Measurements from ENCODE around the gene EHF.

EHF gene

DNA sequence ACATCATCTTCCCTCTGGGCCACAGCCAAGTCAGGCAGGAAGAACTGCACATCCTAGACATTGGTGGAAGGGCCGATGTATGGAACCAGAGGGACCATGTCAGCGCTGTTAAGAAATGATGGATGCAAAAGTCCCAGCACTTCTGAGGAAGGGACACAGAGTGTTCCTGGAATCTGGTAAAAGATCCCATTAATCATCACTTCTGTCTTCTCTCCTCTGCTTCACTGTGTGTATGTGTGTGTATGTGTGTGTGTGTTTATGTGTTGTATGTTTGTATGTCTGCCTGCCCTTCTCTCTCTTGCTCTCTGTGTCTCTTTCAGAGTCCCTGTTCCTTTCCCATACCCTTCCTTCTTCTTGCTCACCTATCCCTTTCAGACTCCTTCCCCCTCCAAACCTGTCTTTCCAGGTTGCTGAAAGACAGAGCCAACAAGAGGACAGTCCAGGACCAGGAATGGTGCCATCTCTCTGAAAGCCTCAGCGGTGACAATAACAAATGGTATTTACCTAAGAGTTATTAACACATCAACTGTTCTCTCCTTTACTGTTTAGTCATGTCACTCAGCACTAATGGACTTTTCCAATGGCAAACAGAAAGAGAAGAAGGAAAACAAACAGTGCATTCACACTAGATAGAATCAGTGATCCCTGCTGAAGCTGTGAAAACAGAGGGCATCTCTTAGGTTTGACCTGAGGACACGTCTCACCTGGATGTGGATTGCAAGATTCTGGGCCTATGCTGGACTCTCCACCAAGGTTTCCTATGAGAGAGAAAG, 47.1 kb downstream of the EHF start:
- Histone ChIP-seq H3K9ac (ENCODE audit: low read length) (no peak overlapping the region), H3K9me3 (ENCODE audit: control insufficient read depth, low read length) (no peaks in the 10 kb centered on the region), H3K4me3 (ENCODE audit: low read length) (no peak overlapping the region), H3K27me3 (ENCODE audit: control insufficient read depth, insufficient read depth, low read length) (no peaks in the 10 kb centered on the region), H3K36me3 (ENCODE audit: control insufficient read depth, insufficient read depth, low read length) (no peaks in the 10 kb centered on the region), H3K4me1 (ENCODE audit: control insufficient read depth, insufficient read depth, low read length) (peaks cover 10% of the 10 kb centered on the region)

DNA sequence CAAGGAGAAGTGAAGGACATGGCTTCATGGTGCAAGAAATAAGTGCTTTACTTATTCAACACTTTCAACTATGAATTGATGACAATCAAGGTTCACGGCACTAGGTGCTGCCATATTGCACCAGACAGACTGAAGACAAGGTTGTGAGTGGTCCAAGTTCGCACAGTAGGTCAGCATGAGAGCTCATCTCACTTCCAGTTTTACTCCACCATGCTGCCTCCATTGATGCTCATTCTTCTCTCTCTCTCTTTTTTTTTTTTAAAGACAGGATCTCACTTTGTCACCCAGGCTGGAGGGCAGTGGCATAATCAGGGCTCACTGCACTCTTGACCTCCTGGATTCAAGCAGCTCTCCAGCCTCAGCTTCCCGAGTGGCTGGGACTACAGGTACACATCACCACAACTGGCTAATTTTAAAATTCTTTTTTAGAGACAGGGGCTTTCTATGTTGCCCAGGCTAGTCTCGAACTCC, 47.7 kb downstream of the EHF start:
- H3K4me1 ChIP-seq (ENCODE audit: control insufficient read depth, insufficient read depth, low read length): peaks cover 10% of the 10 kb centered on the region

DNA sequence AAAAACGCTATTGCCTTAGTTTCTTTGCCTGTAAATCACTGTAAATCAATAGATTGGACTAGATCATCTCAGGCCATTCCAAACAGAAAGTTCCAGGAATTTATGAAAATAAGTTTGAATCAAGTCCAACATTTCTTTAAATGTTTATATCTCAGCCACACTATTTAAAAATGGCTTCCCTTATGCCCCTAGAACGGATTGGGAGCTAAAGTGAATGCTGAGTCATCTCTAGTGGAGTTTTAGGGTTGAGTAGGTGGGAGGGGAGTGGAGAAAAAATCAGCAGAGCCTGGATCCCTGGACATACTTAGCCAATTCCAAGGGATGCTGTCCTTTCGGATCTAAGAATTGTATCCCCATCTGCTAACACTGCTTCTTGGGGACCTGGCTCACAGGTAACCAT, 48.6 kb downstream of the EHF start:
- H3K4me1 ChIP-seq (ENCODE audit: control insufficient read depth, insufficient read depth, low read length): peaks cover 10% of the 10 kb centered on the region

More for the DNA sequence above, 47.7 kb downstream of the EHF start:
- H3K9ac ChIP-seq (ENCODE audit: low read length): no peak overlapping the region
- H3K27me3 ChIP-seq (ENCODE audit: control insufficient read depth, insufficient read depth, low read length): no peaks in the 10 kb centered on the region
- no peaks in the 10 kb centered on the region for H3K9me3 ChIP-seq (ENCODE audit: control insufficient read depth, low read length)
- no peaks in the 10 kb centered on the region for H3K36me3 ChIP-seq (ENCODE audit: control insufficient read depth, insufficient read depth, low read length)
- no peak overlapping the region for H3K4me3 ChIP-seq (ENCODE audit: low read length)

DNA sequence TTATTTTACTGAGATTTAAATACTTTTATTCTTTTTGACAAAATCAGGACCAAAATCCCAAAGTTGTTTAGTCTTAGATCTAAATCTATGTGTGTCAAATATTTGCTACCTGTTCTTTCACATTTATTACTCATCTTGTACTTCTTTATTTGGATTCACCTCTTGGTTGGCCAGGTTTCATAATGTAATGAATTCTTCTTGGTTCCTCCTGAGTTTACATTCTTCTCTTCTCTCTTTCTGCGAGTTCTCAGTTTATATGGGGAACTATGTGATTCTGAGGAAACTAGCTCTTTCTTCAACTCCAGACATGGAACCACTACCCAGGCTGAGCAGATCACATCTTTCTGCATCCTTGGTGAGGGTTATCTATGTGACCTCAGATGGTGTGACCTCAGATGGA, 50.2 kb downstream of the EHF start:
- Histone ChIP-seq H3K4me3 (ENCODE audit: low read length) (no peak overlapping the region), H3K9ac (ENCODE audit: low read length) (no peak overlapping the region), H3K4me1 (ENCODE audit: control insufficient read depth, insufficient read depth, low read length) (peaks cover 11% of the 10 kb centered on the region), H3K27me3 (ENCODE audit: control insufficient read depth, insufficient read depth, low read length) (no peaks in the 10 kb centered on the region), H3K9me3 (ENCODE audit: control insufficient read depth, low read length) (no peaks in the 10 kb centered on the region), H3K36me3 (ENCODE audit: control insufficient read depth, insufficient read depth, low read length) (no peaks in the 10 kb centered on the region)

More for the DNA sequence above, 48.6 kb downstream of the EHF start:
- H3K36me3 ChIP-seq (ENCODE audit: control insufficient read depth, insufficient read depth, low read length): no peaks in the 10 kb centered on the region
- no peaks in the 10 kb centered on the region for H3K9me3 ChIP-seq (ENCODE audit: control insufficient read depth, low read length)
- no peak overlapping the region for H3K4me3 ChIP-seq (ENCODE audit: low read length)
- no peaks in the 10 kb centered on the region for H3K27me3 ChIP-seq (ENCODE audit: control insufficient read depth, insufficient read depth, low read length)
- no peak overlapping the region for H3K9ac ChIP-seq (ENCODE audit: low read length)

DNA sequence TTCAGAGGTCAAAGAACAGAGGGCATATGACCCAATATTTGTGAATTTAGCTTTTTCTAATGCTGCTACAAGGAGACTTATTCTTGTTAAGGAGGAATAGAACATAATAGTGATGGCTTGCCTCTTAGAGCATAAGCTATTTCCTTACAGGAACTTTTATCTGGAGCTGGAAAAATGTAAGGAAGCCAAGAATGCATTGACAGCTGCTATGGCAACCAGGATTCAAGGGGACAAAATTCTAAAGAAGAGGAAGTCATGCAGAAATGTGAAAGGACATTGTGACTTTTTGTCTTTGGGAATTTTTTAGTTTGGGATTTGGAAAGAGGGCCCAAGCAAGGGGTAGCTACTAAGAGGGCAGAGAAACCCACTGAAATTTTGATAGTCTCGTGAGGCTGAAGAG, 51.1 kb downstream of the EHF start:
- Histone ChIP-seq H3K4me1 (ENCODE audit: control insufficient read depth, insufficient read depth, low read length) (peaks cover 17% of the 10 kb centered on the region), H3K9ac (ENCODE audit: low read length) (no peak overlapping the region), H3K4me3 (ENCODE audit: low read length) (no peak overlapping the region), H3K27me3 (ENCODE audit: control insufficient read depth, insufficient read depth, low read length) (no peaks in the 10 kb centered on the region), H3K9me3 (ENCODE audit: control insufficient read depth, low read length) (no peaks in the 10 kb centered on the region), H3K36me3 (ENCODE audit: control insufficient read depth, insufficient read depth, low read length) (no peaks in the 10 kb centered on the region)

DNA sequence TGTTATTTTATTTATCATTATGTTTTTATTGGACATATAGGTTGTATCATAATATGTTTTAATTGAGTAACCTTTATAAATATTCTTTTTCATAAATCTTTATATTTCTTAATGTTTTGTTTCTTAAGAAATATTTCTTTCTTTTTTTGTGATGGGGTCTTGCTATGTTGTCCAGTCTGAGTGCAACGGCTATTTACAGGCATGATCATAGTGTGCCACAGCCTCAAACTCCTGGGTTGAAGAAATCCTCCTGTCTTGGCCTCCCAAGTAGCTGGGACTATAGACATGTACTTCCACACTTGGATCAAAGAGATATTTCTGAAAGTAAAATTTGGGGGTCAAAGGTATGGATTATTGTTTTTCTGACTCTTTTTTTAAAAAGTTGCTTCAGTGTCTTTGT, 53.1 kb downstream of the EHF start:
- Histone ChIP-seq H3K4me1 (ENCODE audit: control insufficient read depth, insufficient read depth, low read length) (peaks cover 7% of the 10 kb centered on the region), H3K36me3 (ENCODE audit: control insufficient read depth, insufficient read depth, low read length) (no peaks in the 10 kb centered on the region), H3K4me3 (ENCODE audit: low read length) (no peak overlapping the region), H3K27me3 (ENCODE audit: control insufficient read depth, insufficient read depth, low read length) (no peaks in the 10 kb centered on the region), H3K9ac (ENCODE audit: low read length) (no peak overlapping the region), H3K9me3 (ENCODE audit: control insufficient read depth, low read length) (no peaks in the 10 kb centered on the region)

DNA sequence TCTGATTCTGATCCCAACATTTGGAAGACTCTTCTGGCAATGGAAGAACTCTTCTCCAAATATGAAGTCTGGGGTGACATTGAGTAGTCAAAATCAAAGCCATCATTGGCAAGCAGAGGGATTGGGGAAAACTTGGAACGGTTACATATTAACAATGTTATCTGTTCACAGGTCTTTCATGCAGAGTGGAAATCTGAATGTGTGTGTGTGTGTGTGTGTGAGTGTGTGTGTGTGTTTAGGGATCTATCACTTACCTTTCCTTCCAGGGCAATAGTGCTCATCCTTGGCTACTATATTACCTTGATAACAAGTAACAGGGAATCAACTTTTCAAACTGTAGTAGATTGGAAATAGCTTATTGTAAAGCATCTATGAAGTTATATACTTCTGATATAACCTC, 55.3 kb downstream of the EHF start:
- no peak overlapping the region for H3K4me3 ChIP-seq (ENCODE audit: low read length)
- peaks cover 7% of the 10 kb centered on the region for H3K4me1 ChIP-seq (ENCODE audit: control insufficient read depth, insufficient read depth, low read length)
- H3K36me3 ChIP-seq (ENCODE audit: control insufficient read depth, insufficient read depth, low read length): no peaks in the 10 kb centered on the region
- H3K27me3 ChIP-seq (ENCODE audit: control insufficient read depth, insufficient read depth, low read length): no peaks in the 10 kb centered on the region
- no peak overlapping the region for H3K9ac ChIP-seq (ENCODE audit: low read length)
- H3K9me3 ChIP-seq (ENCODE audit: control insufficient read depth, low read length): no peaks in the 10 kb centered on the region

DNA sequence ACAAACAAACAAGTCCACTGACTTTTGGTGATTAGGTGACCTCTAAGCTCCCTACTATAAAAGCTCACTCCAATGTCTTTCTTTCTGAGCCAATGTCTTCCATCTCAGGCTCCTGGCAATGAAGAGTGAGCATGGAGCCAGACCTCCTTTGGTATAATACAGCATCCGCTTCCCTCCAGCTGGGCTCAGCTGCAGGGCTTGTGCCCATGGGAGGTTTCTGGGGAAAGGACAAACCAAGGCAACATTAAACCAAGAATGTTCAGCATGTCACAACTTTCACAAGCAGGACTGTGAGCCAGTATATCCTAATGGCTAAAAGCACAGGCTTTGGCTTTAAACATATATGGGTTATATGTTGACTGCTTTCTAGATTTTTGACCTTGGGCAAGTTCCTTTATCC, 58.8 kb downstream of the EHF start:
- Histone ChIP-seq H3K36me3 (ENCODE audit: control insufficient read depth, insufficient read depth, low read length) (no peaks in the 10 kb centered on the region), H3K4me3 (ENCODE audit: low read length) (no peak overlapping the region)

DNA sequence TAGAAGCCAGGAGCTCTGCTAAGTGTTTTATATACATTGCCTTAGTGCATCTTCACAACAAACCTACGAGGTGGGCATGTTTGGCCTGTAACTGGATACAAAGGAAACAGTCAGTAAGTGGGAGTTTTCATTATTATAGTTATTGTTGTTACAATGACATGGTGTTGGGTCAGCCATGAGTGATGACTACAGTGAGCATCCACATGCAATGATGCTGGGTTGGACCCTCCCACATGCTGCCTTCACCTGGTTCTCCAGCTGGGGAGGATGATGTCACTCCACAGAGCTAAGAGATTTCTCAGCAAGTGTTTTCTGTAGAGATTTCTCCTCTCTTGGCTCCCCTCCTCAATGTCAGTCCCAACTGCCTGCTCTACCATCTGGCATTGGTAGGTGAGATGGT, 59.3 kb downstream of the EHF start:
- Histone ChIP-seq H3K36me3 (ENCODE audit: control insufficient read depth, insufficient read depth, low read length) (no peaks in the 10 kb centered on the region), H3K9ac (ENCODE audit: low read length) (no peak overlapping the region), H3K27me3 (ENCODE audit: control insufficient read depth, insufficient read depth, low read length) (no peaks in the 10 kb centered on the region), H3K4me1 (ENCODE audit: control insufficient read depth, insufficient read depth, low read length) (peaks cover 7% of the 10 kb centered on the region), H3K4me3 (ENCODE audit: low read length) (no peak overlapping the region), H3K9me3 (ENCODE audit: control insufficient read depth, low read length) (no peaks in the 10 kb centered on the region)

More for the DNA sequence above, 58.8 kb downstream of the EHF start:
- no peaks in the 10 kb centered on the region for H3K9me3 ChIP-seq (ENCODE audit: control insufficient read depth, low read length)
- H3K27me3 ChIP-seq (ENCODE audit: control insufficient read depth, insufficient read depth, low read length): no peaks in the 10 kb centered on the region
- H3K9ac ChIP-seq (ENCODE audit: low read length): no peak overlapping the region
- H3K4me1 ChIP-seq (ENCODE audit: control insufficient read depth, insufficient read depth, low read length): peaks cover 7% of the 10 kb centered on the region

DNA sequence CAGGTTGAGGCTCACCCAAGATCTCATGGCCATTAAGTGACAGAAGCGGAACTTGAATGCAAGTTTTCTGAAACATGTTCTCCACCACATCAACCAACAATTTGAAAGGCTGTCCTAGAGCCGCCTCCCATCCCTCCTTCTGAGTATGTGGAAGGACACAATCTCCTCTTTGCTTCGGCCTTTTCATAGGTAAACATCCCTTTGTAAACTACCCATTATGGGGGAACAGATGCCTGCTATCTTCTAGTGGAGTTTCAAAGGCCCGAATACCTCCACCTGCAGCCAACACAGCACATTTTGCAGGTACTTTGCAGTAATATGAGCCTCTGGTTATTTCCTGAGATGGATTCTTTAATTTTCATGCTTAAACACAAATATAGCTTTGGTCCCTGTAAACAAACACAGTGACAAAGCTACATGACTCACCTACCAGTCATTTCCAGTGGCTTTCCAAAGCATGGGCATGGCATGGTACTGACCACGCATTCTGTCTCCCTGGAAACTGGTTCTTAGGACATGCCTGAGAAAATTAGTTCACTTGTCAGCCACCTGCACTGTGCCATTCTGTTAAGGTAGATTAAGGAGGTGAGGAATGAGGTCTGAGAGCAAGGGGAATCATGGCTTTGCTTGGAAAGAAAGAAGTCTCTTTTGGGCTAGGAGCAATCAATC, 60.2 kb downstream of the EHF start:
- Histone ChIP-seq H3K4me3 (ENCODE audit: low read length) (no peak overlapping the region), H3K27me3 (ENCODE audit: control insufficient read depth, insufficient read depth, low read length) (no peaks in the 10 kb centered on the region), H3K9me3 (ENCODE audit: control insufficient read depth, low read length) (no peaks in the 10 kb centered on the region), H3K9ac (ENCODE audit: low read length) (no peak overlapping the region), H3K4me1 (ENCODE audit: control insufficient read depth, insufficient read depth, low read length) (peaks cover 7% of the 10 kb centered on the region), H3K36me3 (ENCODE audit: control insufficient read depth, insufficient read depth, low read length) (no peaks in the 10 kb centered on the region)

DNA sequence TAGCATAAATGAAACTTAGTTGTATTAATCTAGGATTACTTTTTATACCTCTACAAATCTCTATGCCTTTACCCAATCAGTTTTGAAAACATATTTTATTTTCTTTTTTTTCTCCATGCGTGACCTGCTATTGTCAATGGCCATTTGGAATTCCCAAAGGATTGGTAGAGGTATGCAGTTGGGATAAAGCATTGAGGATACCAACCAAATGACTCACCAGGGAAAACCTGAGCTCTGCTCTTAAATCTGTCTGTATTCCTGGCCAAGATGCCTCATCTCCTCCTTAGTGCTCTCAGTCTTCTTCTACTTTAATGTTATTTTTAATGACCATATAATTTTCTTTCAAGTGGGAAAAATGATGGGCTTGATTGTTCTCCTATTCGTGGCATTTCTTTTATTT, 61.9 kb downstream of the EHF start:
- no peaks in the 10 kb centered on the region for H3K9me3 ChIP-seq (ENCODE audit: control insufficient read depth, low read length)
- H3K36me3 ChIP-seq (ENCODE audit: control insufficient read depth, insufficient read depth, low read length): no peaks in the 10 kb centered on the region
- H3K27me3 ChIP-seq (ENCODE audit: control insufficient read depth, insufficient read depth, low read length): no peaks in the 10 kb centered on the region
- H3K9ac ChIP-seq (ENCODE audit: low read length): no peak overlapping the region
- H3K4me3 ChIP-seq (ENCODE audit: low read length): no peak overlapping the region
- no peaks in the 10 kb centered on the region for H3K4me1 ChIP-seq (ENCODE audit: control insufficient read depth, insufficient read depth, low read length)

DNA sequence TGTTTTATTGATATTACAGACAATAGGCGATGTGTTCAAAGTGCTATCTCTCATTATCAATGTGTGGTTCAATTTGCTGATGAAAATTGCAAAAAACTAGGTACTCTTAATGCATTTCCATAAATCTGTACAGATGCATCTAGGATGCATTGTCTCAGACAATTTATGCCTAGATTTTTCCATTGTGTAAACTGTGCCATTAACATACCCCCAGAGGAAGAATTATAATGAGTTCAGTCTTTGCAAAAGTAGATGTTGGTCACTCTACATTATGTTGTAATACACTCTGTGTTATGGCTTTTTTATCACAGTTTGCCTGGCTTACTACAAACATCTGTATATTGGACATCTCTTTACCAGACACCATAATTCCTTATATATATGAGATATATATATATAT, 62.5 kb downstream of the EHF start:
- Histone ChIP-seq H3K9ac (ENCODE audit: low read length) (no peak overlapping the region), H3K9me3 (ENCODE audit: control insufficient read depth, low read length) (no peaks in the 10 kb centered on the region), H3K4me3 (ENCODE audit: low read length) (no peak overlapping the region), H3K36me3 (ENCODE audit: control insufficient read depth, insufficient read depth, low read length) (no peaks in the 10 kb centered on the region), H3K27me3 (ENCODE audit: control insufficient read depth, insufficient read depth, low read length) (no peaks in the 10 kb centered on the region), H3K4me1 (ENCODE audit: control insufficient read depth, insufficient read depth, low read length) (no peaks in the 10 kb centered on the region)

Data from mucosa of stomach (tissue), 1 donor.